NCI-H2107 treated with DMSO at 0.1 percent for 48 hours (cell line): ENCODE measurements around the gene EGLN1.
"Not testable (repeated sequence)": the region's sequence is repeated elsewhere in the genome, so short reads cannot be mapped to it uniquely, and the experiment has no call there.

Experiments
- DNase-seq: peaks from one replicate; lab custom pipeline; 2025; ENCODE audit not compliant: unreplicated experiment; lab: John Stamatoyannopoulos, UW

The EGLN1 gene

DNA sequence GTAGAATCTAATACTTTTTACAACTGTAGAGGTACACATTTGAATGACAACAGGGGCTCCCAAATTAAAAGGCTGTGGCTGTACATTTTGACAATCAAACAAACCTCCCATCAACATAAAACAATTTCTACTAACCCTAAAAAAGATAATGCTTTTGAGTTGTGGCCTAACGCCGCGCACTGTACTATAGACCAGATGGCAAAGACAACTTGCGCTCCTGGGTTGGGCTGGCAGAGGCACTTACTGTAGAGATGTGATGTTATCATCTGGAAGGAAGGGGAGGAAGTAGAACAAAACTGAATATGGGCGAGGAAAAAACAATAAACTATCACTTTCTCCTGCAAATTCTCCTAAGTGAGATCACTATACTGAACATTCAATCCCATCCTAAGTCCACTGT, 57.9 kb downstream of the EGLN1 start:
- no peak for DNase-seq

DNA sequence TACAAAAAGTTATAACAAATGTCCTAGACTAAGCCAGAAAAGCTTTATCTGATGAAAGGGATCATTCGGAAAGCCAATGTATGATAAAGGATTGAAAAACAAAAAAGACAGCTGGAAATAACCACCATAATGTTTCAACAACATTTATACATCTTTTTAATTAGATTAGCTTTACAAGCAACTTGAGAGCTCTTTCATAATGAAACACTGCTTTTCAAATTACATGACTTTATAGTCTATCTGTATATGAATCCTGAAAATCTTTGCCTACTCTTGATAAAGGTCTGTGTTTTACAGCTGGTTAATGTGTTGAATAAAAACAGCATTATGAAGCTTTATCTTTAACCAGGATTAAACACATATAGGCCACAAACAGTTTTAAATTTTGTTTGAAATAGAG, 58.5 kb downstream of the EGLN1 start:
- no peak for DNase-seq

- no peak for DNase-seq
Observed at GRCh38 chr1:231362325-231362724, 59.8 kb downstream of the EGLN1 start.

DNA sequence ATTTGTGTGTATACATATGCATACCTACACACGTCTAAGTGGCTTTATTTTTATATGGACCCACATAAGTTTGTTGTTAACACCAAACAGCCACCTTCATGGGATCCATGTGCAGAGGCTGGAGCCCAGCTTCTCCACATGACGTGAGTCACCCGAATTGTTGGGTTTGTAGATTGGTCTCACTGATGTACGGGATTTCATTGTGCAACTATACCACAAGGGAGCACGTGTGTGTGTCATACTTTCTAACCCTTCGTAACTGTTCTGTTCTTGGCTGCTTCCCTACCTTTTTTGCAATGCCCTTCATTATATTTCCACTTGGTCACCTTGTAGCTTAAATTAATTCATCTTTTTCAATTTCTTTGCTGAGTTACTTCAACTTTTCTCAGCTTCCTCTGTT, 63.0 kb downstream of the EGLN1 start:
- DNase-seq = no peak

DNA sequence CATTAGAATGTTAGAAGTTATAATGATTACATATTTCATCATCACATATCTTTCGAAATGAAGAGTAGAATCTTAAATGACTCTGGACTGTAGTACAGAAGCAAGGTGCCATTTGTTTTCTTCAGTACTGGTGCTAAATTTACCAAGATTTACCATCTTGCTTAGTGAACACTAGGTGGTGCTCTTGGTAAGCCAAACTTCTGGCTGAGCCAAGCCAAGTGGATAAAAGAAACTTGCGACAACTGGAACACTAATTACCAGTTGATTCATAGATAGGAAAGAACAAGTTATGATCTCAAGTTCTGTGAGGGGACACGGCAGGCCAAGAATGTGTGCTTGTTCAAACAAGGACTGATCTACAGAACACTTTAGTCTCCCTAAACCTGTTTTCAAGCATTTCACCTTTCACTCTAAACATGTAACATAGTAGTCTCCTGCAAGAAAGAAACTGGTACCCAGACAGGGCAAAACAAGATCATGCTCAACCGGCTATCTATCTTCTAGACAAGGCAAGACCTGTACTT, 64.2 kb downstream of the EGLN1 start:
- DNase-seq = peak; percentile 79

GRCh38 chr1:231357187-231357772, 64.8 kb downstream of the EGLN1 start:
- DNase-seq = no peak

- DNase-seq = no peak
Observed at GRCh38 chr1:231355171-231355570, 66.9 kb downstream of the EGLN1 start.

DNA sequence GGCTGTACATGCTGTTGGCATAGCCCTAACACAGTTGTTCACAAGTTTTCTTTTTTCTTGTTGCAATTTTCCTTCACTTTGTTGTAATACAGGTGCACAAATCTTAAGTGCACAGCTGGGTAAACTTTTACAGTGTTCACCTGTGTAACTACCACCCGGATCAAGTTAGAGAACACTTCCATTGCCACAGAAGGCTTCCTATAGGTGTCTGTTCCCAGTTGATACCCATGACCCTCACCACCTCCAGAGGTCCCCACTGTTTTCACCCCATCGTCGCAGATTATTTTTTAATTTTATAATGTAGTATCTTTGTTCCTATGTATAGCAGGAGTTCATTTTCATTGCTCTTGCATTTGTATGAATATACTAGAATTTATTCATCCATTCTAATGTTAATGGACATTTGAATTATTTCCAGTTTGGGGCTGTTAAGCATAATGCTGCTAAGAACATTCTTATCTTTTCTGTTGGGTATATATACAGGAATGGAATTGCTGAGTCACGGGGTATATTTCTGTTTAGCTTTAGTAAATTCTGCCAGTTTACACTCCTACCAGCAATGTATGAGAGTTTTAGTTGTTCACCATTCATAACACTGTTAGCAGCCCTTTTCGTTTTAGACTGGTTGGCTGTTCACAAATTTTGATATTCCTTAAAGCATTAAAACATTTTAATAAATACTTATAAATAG, 67.6 kb downstream of the EGLN1 start:
- no peak for DNase-seq

- no peak for DNase-seq
Observed at GRCh38 chr1:231353086-231353485, 69.0 kb downstream of the EGLN1 start.

DNA sequence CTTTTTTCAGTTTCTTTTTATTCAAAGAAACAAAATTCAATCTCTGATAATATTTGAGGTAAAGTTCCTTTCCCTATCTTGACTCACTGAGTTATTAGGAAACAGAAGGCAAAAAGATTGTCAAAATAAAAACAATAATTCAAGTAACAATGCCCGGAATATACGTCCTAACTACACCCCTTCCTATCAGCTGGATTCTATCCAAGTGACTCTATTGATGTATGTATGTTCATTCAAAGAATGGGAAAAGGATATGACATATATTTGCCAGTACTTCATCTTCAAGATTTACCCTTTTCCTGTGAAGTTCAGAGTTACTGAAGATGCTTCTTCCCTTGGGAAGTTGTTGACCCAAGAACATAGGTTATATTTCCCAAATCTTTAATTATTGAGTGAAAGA, 70.3 kb downstream of the EGLN1 start:
- DNase-seq = no peak

- not testable (repeated sequence) for DNase-seq
Observed at GRCh38 chr1:231348856-231349255, 73.2 kb downstream of the EGLN1 start.

DNA sequence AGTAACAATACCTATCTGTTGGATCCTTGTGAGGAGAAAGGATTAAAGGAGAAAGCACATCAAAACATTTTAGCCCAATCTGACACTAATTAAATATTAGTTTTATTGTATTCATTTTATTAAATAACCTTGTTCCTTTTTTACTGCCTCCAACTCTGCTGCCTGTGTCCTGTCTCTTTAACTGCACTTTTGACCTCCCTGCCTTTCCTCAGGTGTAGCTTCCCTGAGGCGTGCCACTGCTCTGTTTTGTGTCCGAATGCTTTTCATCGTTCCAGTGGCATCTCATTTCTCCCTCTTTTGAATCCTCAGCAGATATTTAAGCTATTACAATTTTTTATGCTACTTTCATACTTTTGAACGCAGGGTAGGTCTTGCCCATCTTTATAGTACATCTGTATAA, 73.6 kb downstream of the EGLN1 start:
- DNase-seq = no peak

DNA sequence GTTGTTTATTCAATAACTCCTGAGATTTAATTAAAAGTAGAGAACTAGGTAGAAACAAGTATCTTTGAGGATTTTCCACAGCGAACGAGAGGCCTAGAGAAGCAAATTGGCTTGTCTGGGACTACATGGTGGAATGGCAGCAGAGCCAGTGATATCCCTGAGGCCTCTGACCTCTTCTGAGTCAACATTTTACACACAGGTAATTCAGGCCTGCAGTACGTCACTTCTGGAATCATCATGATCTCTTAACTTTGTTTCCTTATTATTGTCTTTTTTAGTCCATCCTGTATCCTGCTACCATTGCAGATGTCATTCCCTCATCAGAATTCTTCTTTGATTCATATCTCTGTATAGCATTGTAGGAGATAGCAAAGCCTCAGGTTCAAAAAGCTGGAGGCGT, 74.1 kb downstream of the EGLN1 start:
- DNase-seq = no peak

GRCh38 chr1:231340328-231341013, 81.6 kb downstream of the EGLN1 start:
- no peak for DNase-seq

DNA sequence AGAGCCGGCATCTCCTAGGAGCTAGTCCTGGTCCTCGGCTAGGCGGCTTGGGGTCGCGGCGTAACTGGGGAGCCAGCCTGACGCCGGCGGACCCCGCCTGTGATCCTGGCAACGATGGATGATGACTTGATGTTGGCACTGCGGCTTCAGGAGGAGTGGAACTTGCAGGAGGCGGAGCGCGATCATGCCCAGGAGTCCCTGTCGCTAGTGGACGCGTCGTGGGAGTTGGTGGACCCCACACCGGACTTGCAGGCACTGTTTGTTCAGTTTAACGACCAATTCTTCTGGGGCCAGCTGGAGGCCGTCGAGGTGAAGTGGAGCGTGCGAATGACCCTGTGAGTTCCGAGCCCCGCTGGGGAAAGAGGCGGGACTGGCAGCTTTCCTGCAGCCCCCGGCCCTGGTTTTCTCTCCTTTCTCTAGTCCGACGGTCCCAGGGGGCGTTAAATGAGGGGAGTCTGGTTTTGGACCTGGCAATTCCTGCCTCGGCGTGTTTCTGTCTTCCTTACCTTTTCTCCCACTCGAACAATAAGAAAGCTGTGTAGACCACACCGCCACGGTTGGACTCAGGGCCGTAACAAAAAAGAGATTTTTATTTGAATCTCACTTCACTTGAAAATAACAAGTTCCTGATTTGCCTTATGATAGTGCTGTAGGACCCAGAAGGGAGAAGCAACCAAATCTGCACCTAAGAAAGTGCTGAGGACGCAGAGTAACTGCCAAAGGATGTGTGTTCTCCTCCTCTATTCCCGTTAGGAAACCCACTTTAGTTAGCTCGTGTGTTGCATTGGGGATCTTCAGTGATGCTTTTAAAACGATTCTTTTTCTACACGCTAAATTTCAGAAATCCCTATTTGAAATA, 83.6 kb downstream of the EGLN1 start, which contains the start of gene SPRTN:
TSS of gene SPRTN (plus strand) at position 24 of the 859 bp plus-strand sequence. CDS start at position 115, 91 bp downstream.
- DNase-seq = no peak

DNA sequence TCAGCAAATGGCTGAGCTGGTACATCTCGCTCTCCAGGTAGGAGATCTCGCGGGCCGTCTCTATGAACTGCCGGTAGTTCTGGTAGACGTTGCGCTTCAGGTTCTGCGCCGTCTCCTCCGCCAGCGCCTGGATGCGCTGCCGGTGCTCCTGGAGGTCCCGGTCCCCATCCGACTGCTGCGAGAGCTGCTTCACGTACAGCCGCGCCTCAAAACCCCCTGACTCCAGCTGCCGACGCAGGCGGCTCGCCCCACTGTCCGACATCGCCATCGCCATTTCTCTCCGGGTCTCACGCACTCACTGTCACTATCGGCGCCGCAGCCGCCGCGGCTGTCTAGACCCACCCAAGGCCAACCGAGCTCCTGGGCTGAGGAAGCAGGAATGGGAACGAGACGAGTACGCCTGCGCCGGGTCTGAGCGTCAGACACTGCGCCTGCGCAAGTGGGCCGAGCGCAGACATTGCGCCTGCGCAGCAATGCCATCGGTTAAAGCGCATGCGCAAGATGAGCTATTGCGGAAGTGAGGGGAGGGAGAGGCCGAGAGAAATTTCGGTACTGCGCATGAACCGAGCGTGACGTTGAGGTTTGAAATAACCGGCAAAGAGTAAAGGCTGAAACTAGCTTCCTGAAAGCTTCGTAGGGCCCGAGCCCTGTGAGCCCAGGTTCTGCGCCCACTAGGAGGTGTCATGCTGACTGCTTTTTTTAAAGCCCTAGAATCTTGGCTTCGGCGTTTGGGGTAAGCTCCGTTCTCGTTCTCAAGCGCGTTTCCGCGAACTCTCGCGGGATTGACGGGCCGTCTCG, 84.4 kb downstream of the EGLN1 start, which contains the start of gene EXOC8:
TSS of gene EXOC8 (minus strand) at position 381 of the 798 bp plus-strand sequence. CDS start at position 274, 107 bp downstream.
- DNase-seq = peak; percentile 97

- DNase-seq = no peak
Observed at GRCh38 chr1:231337043-231337471, 85.0 kb downstream of the EGLN1 start.

DNA sequence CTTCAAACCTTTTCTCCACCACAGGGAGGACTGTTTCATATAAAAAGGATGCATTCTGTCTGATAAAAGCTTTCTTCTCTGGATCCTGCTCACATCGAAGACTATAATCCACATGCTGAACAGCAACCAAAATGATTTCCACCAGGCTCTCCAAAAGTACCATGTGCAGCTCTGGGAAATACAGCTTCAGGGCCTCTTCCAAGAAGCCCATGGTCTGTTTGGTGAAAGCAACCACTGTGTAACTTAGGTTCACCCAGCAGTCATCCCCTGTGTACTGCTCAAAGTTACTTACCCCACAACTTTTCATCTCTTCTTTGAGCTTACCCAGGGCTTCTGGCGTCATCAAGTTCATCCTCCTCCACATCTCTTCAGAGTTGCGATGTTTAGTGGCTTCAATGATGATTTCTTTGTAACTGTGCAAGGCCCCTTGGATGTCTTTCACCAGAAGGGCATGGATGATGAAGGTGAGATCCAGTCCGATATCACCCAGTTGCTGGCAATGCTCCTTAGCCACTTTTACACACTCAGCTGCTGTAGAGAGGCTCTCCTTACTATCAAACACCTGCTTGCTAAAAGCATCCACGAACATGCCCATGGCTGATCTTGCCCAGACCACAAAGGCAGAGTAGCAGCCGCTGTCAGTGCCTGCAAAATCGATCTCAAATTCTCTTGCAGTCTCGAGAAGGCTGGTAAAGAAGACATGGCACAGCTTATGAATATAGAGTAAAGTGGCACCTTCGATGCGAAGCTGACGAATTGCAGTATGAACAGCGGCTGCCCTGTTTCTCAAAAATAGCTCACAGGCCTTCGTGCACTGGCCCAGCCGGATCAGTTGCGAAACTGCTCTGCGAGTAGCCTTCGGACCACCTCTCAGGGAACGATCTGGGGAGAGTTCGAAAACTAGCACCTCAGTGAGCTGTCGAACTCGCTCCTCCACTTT, 86.2 kb downstream of the EGLN1 start:
- DNase-seq = peak; percentile 42

GRCh38 chr1:231334952-231335351, 87.1 kb downstream of the EGLN1 start:
- no peak for DNase-seq
